Measurements from ENCODE around the gene DLG2.

GRCh38 chr11:83971063-83971462, 1656.1 kb downstream of the DLG2 start:
- no peak for TF ChIP-seq CTCF (IDR thresholded peaks at IDR 0.05; ENCODE audit: low read depth, low read length, poor library complexity, severe bottlenecking)
- TF ChIP-seq EZH2phosphoT487 (IDR thresholded peaks at IDR 0.05; ENCODE audit: borderline replicate concordance, low read length): no peak

All from DOHH2 (cell line).